ENCODE data around the gene HOXA5.

The HOXA5 gene

DNA sequence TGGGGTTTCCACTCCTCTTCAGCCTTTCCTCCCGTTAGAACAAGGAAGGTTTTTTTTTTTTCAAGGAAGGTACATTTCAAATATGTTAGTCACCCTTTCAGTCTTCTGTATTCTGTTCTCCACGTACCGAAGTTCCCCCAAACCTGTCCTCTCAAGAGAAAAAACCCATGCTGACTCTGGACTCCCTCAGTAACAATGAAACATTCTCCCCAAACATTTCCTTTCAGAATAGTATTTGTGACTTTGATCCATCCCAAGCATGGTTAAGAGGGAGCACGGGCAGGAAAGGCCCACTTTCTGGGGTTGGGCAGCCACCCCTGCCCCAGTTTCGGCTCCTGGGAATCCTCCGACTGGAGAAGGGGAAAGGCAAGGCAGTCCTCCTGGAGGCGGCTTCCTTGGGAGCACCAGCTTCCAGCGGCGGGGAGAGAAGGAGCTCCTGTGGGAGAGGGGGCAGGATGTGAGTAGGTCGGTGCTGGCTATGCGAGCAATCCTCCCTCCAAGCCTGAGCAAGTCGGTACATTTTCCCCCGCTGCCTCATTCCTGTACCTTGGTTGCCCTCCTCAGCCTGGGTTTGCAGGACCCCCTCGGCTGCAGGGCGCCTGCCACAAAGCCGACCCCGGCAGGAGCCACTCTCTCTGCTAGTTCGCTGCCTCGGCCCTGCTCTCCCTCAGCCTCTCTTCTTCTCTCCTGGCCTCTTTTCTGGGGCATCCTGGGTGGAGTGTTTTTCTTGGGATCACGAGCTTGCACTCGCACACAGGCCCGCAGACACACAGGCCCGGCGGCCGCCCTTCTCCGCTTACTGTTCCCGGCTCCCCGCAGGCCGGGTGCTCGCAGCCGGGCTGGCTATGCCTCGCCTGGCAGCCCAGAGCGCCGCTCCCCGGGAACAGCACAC is 45.5 kb downstream of the HOXA5 start:
- no peak for DNase-seq (ENCODE audit: low read depth in 1 of 2, low spot score in 1 of 2)

DNA sequence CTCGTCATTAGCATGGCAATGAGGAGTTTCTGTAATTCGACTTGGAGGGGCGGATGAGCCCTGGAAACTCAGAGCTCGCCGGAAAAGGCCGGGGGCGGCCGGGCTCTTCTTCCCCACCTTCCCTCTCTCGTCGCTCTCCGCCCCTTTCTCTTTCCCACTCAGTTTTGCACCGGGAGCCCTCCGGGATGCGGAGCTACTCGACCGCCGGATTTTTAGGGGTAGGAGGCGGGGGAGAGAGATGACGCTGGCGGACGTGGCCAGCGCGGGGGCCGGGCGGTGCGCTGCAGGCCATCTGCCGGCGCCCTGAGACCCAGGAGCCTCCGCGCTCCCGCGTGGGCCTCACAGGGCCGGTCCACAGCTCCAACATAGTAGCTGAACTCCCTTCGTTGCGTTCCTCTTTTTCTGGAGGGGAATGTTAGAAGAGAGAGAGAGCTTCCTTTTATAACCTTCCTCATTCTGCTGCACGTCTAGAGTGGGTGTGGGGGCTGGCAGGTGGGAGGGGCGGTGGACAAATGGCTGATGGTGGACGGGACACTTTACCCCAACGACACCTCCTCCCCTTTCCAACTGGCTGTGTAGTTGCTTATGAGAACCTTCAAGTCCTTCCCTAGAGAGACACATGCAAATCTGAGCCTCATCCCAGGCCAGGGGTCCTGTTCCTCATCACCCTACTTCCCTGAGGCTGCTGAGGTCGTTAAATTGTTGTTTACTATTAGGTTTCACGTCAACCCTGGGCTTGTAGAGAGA is 46.5 kb downstream of the HOXA5 start:
- DNase-seq (ENCODE audit: low read depth in 1 of 2, low spot score in 1 of 2), result no peak

DNA sequence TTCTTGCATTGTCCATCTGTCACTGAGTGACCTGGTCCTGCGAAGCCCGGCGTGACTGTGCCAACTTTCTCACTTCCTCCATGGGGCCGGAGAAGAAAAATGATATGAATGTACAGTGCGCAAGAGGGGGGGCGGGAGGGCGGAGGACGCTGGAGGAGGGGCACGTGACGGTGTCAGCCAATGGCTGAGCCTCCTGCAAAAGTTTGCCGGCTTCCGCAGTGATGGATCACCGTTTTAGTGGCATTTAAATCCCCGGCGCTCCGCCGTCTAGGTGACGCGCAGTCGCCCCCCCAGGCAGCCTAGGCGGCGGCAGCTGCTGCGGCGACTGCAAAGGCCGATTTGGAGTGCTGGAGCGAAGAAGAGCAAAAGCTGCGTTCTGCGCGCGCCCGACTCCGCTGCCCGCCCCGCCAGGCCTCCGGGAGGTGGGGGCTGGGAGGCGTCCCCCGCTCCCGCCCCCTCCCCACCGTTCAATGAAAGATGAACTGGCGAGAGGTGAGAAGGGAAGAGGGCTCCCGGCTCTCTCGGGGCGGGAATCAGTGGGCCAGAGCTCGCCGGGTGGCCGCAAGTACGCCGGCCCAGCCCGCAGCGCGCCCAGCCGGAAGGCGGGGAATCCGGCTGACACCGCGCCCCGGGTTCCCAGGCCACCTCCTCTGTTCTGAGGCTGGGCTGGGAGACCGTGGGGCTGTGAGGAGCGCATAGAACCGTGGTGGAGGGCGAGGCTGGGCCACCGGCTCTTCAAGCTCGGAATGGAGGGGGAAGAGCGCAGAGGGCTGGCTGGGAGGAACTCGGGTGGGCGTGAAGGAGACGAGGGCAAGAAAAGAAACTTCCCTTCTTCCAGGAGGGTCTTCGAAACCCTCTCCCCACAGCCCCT is 47.3 kb downstream of the HOXA5 start, which contains the start of gene HOXA1:
Gene HOXA1 (minus strand): TSS at position 104 of the 871 bp plus-strand sequence. CDS start 88 bp downstream, at position 16.
- peak; percentile 24 to 38 for DNase-seq (ENCODE audit: low read depth in 1 of 2, low spot score in 1 of 2)

DNA sequence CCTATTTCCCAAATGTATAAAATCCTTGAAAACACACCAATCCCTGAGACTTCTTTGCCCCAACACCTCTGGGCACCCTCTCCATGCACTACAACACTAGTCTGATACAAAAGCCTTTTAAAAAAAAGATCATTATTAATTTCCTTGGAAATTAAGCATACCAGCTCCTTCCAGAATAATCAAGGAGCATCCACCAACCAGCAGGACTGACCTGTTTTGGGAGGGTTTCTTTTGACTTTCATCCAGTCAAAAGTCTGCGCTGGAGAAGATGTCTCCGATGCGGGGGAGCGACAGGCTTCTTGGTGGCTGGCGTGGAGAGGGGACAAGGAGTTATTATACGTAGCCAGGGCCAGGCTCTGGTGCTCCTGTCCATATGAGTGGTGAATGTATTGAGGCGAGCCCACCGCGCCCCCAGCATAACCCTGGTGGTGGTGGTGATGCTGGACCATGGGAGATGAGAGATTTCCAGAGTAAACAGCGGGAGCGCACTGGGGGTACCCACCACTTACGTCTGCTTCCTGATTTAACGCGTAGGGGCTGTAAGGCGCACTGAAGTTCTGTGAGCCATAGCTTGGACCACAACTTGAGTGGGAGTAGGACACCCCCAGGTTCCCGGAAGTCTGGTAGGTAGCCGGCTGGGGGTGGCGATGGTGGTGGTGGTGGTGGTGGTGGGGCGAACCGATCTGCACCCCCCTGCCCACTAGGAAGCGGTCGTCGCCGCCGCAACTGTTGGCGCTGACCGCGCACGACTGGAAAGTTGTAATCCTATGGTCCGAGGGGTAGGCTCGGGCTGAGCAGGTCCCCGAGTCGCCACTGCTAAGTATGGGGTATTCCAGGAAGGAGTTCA is 48.2 kb downstream of the HOXA5 start:
- DNase-seq (ENCODE audit: low read depth in 1 of 2, low spot score in 1 of 2), result no peak

DNA sequence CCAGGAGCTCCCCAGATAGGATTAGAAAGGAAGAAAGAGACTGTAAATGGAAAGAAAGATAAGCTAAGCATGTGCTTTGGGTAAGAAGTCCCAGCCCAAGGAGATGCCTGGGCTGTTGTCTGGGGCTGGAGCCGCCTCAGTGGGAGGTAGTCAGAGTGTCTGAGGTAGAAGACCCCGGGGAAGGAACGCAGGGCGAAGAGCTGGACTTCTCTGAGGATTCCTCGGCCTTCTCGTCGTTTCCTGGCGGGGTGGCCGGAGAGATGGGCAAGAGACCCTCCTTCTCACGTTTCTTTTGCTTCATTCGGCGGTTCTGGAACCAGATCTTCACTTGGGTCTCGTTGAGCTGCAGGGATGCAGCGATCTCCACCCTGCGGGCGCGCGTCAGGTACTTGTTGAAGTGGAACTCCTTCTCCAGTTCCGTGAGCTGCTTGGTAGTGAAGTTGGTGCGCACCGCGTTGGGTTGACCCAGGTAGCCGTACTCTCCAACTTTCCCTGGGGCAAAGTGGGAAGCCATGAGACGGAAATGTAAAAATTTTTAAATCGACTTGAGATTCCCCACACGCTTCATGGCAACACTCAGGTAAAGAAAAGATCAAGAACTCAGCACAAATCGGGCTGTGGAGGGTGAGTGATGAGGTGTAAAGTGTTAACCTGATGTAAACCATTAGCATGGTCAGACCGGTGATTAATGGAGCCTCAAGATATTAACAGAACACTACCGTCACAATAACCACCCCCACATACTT is 49.0 kb downstream of the HOXA5 start:
- DNase-seq (ENCODE audit: low read depth in 1 of 2, low spot score in 1 of 2), result no peak

DNA sequence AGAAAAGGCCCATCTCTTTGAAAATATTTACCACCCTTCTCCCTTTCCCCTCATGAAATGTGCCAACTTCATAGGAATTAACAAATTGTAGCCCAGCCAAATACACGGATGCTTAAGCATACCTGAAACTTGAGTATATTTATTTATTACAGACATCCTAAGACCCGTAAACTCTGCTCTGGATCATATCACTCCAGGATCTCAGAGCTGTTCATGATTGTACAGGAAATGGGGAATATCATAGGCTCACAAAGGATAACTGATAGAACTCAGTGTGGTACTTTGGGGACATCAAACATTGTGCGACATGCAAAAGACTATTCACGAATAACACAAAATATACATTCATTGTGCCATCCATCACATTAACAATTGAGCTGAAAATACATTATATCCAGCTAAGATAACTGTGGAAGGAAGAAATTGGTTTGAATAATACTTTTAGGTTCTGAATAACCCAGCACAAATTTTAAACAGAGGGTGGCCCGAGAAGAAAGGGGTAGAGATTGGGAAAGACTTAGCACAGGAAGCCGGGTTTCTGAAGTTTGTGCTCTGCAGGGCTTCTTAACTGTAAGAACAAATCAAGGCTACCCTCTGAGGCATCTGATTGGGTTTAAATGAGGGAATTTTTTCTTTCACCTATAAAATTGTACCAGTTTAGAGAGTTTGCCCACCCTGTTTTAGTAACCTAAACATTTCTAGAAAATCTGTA is 50.1 kb downstream of the HOXA5 start:
- DNase-seq (ENCODE audit: low read depth in 1 of 2, low spot score in 1 of 2), result no peak

DNA sequence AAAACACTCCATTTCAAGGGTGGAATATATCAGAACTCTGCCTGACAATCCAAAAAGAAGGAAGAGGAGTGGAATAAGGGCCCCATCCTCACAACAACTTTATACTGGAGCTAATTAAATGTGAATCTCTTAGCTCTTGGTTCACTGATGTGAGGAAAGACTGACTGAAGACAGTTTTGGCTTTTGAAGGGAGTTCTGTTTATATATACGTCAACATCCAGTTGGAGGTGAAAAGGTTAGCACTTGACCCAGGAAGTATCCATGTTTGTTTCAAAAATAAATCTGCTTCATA is 50.7 kb downstream of the HOXA5 start:
- DNase-seq (ENCODE audit: low read depth in 1 of 2, low spot score in 1 of 2), result no peak

DNA sequence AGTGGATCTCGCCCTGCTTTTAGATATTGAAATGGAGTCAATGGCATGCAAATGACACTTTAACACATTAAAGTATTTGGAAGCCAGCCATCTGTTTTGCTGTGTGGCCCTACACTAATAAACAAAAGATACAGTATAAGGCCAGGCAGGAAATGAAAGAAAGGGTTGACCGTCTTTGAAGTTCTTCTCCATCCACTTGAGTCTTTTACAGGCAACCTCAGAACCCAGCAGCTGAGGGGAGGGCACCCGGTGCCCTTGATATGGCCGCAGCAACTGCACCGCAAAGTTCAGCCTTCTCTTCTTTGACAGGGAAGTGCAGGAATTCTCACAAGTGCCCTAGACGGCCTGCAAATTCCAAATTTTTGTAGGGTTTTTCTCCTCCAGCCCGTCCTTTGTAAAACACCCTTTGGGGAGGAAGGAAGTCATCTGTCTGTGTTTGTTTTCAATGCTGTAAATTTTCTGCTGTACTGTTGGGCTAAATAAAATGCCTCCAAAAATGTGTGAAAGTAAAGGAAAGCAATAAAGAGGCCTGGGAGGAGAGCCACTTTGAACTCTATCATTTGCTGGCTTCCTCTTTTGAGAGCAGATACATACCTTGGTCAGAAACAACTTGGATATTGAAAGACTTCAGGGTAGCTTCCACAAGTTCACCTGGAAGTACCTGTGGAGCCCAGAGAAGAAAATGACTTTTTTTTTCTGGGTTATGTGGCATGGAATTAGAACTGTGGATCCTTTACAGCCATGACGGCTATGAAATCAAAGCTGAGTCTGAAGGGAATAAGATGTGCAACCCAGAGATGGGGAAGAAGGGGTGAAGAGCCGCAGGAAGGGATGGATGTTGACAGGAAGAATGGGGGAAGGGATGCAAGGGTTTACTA is 51.3 kb downstream of the HOXA5 start:
- DNase-seq (ENCODE audit: low read depth in 1 of 2, low spot score in 1 of 2), result no peak

DNA sequence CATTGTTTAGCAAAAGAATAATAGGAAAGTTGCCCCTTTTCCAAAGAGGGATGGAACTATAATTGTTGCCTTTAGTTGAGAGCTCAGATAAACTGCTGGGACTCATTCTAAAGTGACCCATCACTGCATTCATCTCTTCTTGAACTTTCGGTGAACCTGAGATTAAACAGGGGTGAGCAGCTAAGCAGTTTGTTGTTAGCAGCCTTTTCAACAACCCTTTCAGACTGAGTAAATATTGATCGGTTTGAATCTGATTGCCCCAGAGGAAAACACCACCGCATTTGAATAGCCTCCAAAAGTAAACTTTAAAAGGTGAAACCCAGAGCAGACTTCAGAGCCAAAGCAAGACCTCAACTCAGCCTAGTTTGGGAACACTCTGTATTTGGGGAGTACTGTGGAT is 52.4 kb downstream of the HOXA5 start:
- no peak for DNase-seq (ENCODE audit: low read depth in 1 of 2, low spot score in 1 of 2)
